ENCODE data around the gene ITGBL1.

Gene ITGBL1

DNA sequence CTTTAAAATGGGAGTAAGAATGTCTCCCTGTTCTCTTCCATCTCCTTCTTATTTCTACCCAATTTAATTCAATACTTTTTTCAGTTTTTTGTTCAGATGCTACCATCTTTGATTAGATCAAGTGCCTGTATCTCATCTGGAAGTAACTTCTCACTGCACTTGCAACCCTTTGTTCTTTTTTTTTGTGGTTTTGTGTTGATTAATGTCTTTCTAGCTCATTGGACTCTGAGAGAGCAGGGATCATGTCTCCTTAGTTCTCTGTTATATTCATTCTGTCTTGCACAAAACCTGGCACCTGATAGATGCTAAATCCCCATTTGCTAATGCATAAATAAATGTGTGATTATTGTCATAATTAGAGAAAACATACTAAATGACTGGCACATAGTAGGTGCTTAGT, 834 bp upstream of the ITGBL1 start:
- no peaks in the 10 kb centered on the region for H3K9me3 ChIP-seq (ENCODE audit: insufficient read depth, low read length)
- H3K4me2 ChIP-seq (ENCODE audit: low read depth, low read length, poor library complexity, severe bottlenecking): no peak overlapping the region
- H4K20me1 ChIP-seq (ENCODE audit: low read depth, low read length): no peaks in the 10 kb centered on the region
- H3K4me3 ChIP-seq (ENCODE audit: insufficient read depth, low read length, poor library complexity, severe bottlenecking): no peak overlapping the region
- no peaks in the 10 kb centered on the region for H3K79me2 ChIP-seq (ENCODE audit: insufficient read depth, low read length)
- no peak overlapping the region for H2AFZ ChIP-seq (ENCODE audit: low read depth, low read length, severe bottlenecking)
- no peaks in the 10 kb centered on the region for H3F3A ChIP-seq (ENCODE audit: insufficient read depth)
- no peaks in the 10 kb centered on the region for H3K27me3 ChIP-seq (ENCODE audit: low read length)
- H3K9ac ChIP-seq (ENCODE audit: low read length): no peak overlapping the region
- no peak for TF ChIP-seq CTCF (IDR thresholded peaks at IDR 0.05; ENCODE audit: insufficient read depth, low read length, poor library complexity, severe bottlenecking)
- no peak for TF ChIP-seq EZH2phosphoT487 (conservative IDR thresholded peaks at IDR 0.05; ENCODE audit: low read length)
- H3K9me2 ChIP-seq (replicated peaks; ENCODE audit: insufficient read depth, low read length): no peaks in the 10 kb centered on the region
- no peak overlapping the region for H3K27ac ChIP-seq (ENCODE audit: low read depth, low read length)
- H3K36me3 ChIP-seq (ENCODE audit: low read length): no peaks in the 10 kb centered on the region

- H3K27ac ChIP-seq (ENCODE audit: low read depth, low read length): no peak overlapping the region
- H3K9ac ChIP-seq (ENCODE audit: low read length): no peak overlapping the region
Measured at GRCh38 chr13:101453784-101454201, 1.3 kb downstream of the ITGBL1 start.

GRCh38 chr13:101454767-101455166, 2.3 kb downstream of the ITGBL1 start:
- H3K79me2 ChIP-seq (ENCODE audit: insufficient read depth, low read length): no peaks in the 10 kb centered on the region
- H3K27ac ChIP-seq (ENCODE audit: low read depth, low read length): no peak overlapping the region
- no peak overlapping the region for H3K4me3 ChIP-seq (ENCODE audit: insufficient read depth, low read length, poor library complexity, severe bottlenecking)
- H3K36me3 ChIP-seq (ENCODE audit: low read length): no peaks in the 10 kb centered on the region
- H3F3A ChIP-seq (ENCODE audit: insufficient read depth): no peaks in the 10 kb centered on the region
- H3K27me3 ChIP-seq (ENCODE audit: low read length): no peaks in the 10 kb centered on the region
- H3K9me2 ChIP-seq (replicated peaks; ENCODE audit: insufficient read depth, low read length): no peaks in the 10 kb centered on the region
- no peak overlapping the region for H3K9ac ChIP-seq (ENCODE audit: low read length)
- H3K4me2 ChIP-seq (ENCODE audit: low read depth, low read length, poor library complexity, severe bottlenecking): no peak overlapping the region
- TF ChIP-seq CTCF (IDR thresholded peaks at IDR 0.05; ENCODE audit: insufficient read depth, low read length, poor library complexity, severe bottlenecking): no peak
- no peak for TF ChIP-seq EZH2phosphoT487 (conservative IDR thresholded peaks at IDR 0.05; ENCODE audit: low read length)
- H4K20me1 ChIP-seq (ENCODE audit: low read depth, low read length): no peaks in the 10 kb centered on the region
- no peak overlapping the region for H2AFZ ChIP-seq (ENCODE audit: low read depth, low read length, severe bottlenecking)
- H3K9me3 ChIP-seq (ENCODE audit: insufficient read depth, low read length): no peaks in the 10 kb centered on the region

More at GRCh38 chr13:101453784-101454201, 1.3 kb downstream of the ITGBL1 start:
- Histone ChIP-seq H3F3A (ENCODE audit: insufficient read depth) (no peaks in the 10 kb centered on the region), H3K79me2 (ENCODE audit: insufficient read depth, low read length) (no peaks in the 10 kb centered on the region), H3K36me3 (ENCODE audit: low read length) (no peaks in the 10 kb centered on the region), H3K4me3 (ENCODE audit: insufficient read depth, low read length, poor library complexity, severe bottlenecking) (no peak overlapping the region), H2AFZ (ENCODE audit: low read depth, low read length, severe bottlenecking) (no peak overlapping the region), H4K20me1 (ENCODE audit: low read depth, low read length) (no peaks in the 10 kb centered on the region), H3K9me3 (ENCODE audit: insufficient read depth, low read length) (no peaks in the 10 kb centered on the region), H3K4me2 (ENCODE audit: low read depth, low read length, poor library complexity, severe bottlenecking) (no peak overlapping the region), H3K27me3 (ENCODE audit: low read length) (no peaks in the 10 kb centered on the region), H3K9me2 (replicated peaks; ENCODE audit: insufficient read depth, low read length) (no peaks in the 10 kb centered on the region)
- no peak for TF ChIP-seq EZH2phosphoT487 (conservative IDR thresholded peaks at IDR 0.05; ENCODE audit: low read length)

GRCh38 chr13:101455863-101456262, 3.4 kb downstream of the ITGBL1 start:
- no peak for TF ChIP-seq CTCF (IDR thresholded peaks at IDR 0.05; ENCODE audit: insufficient read depth, low read length, poor library complexity, severe bottlenecking)
- TF ChIP-seq EZH2phosphoT487 (conservative IDR thresholded peaks at IDR 0.05; ENCODE audit: low read length): no peak
- Histone ChIP-seq H3K36me3 (ENCODE audit: low read length) (no peaks in the 10 kb centered on the region), H3F3A (ENCODE audit: insufficient read depth) (no peaks in the 10 kb centered on the region), H3K9ac (ENCODE audit: low read length) (no peak overlapping the region), H2AFZ (ENCODE audit: low read depth, low read length, severe bottlenecking) (no peak overlapping the region), H3K4me2 (ENCODE audit: low read depth, low read length, poor library complexity, severe bottlenecking) (no peak overlapping the region), H4K20me1 (ENCODE audit: low read depth, low read length) (no peaks in the 10 kb centered on the region), H3K27ac (ENCODE audit: low read depth, low read length) (no peak overlapping the region), H3K9me2 (replicated peaks; ENCODE audit: insufficient read depth, low read length) (no peaks in the 10 kb centered on the region), H3K9me3 (ENCODE audit: insufficient read depth, low read length) (no peaks in the 10 kb centered on the region), H3K79me2 (ENCODE audit: insufficient read depth, low read length) (no peaks in the 10 kb centered on the region), H3K27me3 (ENCODE audit: low read length) (no peaks in the 10 kb centered on the region), H3K4me3 (ENCODE audit: insufficient read depth, low read length, poor library complexity, severe bottlenecking) (no peak overlapping the region)
